ENCODE measurements around the gene TRANK1. TPM values are rescaled to one million over a fixed set of nuclear protein-coding genes. Genes with fewer than 3 reads are reported as not detected.

The TRANK1 gene
- total RNA-seq, 1 donor from 2014 or later, result 6.6 TPM

DNA sequence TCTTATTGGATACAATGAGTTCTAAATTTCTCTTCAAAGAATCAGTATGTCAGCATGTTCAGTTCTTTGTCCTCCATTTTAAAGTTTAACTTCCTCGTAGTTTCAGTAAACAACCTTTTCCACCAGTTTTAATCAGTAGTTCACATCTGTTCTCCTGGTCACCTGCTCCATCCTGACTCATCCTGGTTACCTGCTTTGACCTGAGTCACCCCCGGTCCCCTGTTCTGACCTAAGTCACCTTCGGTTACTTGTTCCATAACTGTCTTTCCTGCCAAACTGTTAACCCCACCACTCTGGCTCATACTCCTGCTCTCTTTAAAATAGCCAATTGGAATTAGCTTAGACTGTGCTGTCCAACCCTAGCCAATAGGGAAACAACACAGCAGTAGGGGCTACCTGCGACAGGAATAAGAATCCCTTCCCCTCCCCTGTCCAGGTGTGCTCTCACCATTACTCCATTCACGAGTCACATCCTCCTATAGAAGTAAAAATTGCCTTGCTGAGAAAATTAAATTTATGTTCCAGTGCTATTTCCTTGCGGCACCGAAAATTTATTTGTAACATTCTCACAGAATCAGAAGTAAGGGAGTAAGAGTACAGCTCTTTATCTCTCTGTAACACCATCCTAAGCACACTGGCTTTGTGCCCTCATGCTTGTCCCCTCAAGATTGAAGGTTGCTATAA lies 23.8 kb downstream of the TRANK1 start:
- H3K4me1 ChIP-seq, result peaks cover 19% of the 10 kb centered on the region
- no peaks in the 10 kb centered on the region for H3K27me3 ChIP-seq (ENCODE audit: low read depth)
- TF ChIP-seq, protein P1, sequence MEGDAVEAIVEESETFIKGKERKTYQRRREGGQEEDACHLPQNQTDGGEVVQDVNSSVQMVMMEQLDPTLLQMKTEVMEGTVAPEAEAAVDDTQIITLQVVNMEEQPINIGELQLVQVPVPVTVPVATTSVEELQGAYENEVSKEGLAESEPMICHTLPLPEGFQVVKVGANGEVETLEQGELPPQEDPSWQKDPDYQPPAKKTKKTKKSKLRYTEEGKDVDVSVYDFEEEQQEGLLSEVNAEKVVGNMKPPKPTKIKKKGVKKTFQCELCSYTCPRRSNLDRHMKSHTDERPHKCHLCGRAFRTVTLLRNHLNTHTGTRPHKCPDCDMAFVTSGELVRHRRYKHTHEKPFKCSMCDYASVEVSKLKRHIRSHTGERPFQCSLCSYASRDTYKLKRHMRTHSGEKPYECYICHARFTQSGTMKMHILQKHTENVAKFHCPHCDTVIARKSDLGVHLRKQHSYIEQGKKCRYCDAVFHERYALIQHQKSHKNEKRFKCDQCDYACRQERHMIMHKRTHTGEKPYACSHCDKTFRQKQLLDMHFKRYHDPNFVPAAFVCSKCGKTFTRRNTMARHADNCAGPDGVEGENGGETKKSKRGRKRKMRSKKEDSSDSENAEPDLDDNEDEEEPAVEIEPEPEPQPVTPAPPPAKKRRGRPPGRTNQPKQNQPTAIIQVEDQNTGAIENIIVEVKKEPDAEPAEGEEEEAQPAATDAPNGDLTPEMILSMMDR (IDR thresholded peaks at IDR 0.05; ENCODE audit: borderline replicate concordance), result no peak
- no peaks in the 10 kb centered on the region for H3K36me3 ChIP-seq
- H3K27ac ChIP-seq (replicated peaks), result no peak overlapping the region
- H3K4me3 ChIP-seq, result no peak overlapping the region
- intact Hi-C loops (cut with micrococcal nuclease), result no loop called here
- no peak for DNase-seq
- H3K9me3 ChIP-seq (replicated peaks), result peaks cover 13% of the 10 kb centered on the region

DNA sequence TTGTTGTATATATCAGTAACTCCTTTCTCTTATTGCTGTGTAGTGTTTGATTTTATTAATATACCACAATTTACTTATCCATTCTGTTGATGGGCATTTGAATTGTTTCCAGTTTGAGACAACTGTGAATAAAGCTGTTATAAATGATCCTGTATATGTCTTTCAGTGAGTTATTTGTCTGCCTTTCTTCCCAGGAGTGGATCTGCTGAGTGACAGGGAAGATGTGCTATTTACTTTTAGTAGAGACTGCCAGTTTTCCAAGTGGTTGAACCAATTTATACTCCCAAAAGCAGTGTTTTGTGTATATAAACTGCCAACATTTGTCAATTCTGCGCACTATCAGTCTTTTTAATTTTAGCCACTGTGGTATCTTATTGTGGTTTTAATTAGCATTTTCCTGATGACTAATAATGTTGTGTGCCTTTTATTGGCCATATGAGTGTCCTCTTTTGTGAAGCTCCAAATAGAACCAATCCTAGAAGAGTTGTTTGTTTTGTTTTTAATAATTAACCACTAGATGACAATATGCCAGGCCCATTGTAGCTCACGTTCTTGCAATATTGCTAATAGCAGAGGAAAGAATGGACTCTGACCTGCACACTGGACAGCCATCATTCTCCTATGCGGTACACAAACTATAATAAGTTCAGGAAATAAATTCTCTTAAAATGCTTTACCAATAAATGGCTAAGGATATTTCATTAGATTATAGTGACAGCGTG lies 25.3 kb downstream of the TRANK1 start:
- intact Hi-C loops (cut with micrococcal nuclease), result no loop called here
- DNase-seq, result no peak
- Histone ChIP-seq H3K4me3 (no peak overlapping the region), H3K4me1 (peaks cover 16% of the 10 kb centered on the region), H3K9me3 (replicated peaks) (peaks cover 13% of the 10 kb centered on the region), H3K36me3 (no peaks in the 10 kb centered on the region), H3K27me3 (ENCODE audit: low read depth) (no peaks in the 10 kb centered on the region), H3K27ac (replicated peaks) (no peak overlapping the region)
- TF ChIP-seq, protein P1 (IDR thresholded peaks at IDR 0.05; ENCODE audit: borderline replicate concordance), result no peak

DNA sequence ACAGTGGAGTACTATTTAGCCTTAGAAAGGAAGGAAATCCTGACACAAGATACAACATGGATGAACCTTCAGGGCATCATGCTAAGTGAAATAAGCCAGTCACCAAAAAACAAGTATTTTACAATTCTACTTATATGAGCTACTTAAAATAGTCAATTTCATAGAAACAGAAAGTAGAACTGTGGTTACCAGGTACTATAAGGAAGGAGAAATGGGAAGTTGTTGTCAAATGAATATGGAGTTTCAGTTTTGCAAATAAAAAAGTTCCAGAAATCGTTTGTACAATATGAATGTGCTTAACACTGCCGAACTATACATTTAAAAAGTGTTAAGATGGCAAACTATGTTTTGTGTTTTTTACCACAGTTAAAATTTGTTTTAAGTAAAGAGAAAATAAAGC lies 26.8 kb downstream of the TRANK1 start:
- H3K27ac ChIP-seq (replicated peaks), result no peak overlapping the region
- H3K4me1 ChIP-seq, result peaks cover 5% of the 10 kb centered on the region
- H3K36me3 ChIP-seq, result no peaks in the 10 kb centered on the region
- intact Hi-C loops (cut with micrococcal nuclease), result no loop called here
- H3K4me3 ChIP-seq, result no peak overlapping the region
- H3K27me3 ChIP-seq (ENCODE audit: low read depth), result no peaks in the 10 kb centered on the region
- TF ChIP-seq, protein P1 (IDR thresholded peaks at IDR 0.05; ENCODE audit: borderline replicate concordance), result no peak
- H3K9me3 ChIP-seq (replicated peaks), result peaks cover 13% of the 10 kb centered on the region
- no peak for DNase-seq

DNA sequence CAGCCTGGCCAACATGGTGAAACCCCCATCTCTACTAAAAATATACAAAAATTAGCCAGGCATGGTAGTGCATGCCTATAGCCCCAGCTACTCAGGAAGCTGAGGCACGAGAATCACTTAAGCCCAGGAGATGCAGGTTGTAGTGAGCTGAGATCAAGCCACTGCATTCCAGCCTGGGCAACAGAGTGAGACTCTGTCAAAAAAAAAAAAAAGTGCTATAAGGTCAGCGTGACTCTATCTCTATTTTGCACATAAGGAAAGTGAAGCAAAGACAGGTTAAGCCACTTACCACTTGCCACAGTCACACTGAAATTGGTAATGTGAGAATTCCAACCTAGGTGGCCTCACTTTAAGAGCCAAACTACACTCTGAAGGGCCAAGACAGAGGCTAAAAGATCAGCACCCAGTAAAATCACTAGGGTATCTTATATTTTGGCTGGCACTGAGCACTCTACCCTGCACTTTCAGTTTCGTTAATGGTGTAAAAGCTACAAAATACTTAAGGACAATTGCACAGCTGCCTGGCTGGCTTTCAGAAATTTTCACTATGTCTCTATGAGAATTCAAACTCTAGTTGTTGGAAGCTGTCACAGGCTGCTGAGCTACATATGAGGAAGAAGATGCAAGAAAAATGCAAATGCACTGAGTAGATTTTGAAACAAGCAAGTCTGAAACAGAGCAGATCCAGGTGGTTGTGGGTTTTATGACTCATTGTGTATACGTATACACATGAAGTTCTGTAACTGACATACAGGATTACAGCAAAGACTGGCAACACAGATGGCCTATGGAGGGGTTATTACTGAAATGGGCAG lies 32.7 kb downstream of the TRANK1 start:
- Histone ChIP-seq H3K9me3 (replicated peaks) (no peaks in the 10 kb centered on the region), H3K36me3 (no peaks in the 10 kb centered on the region), H3K27ac (replicated peaks) (peak overlapping the region; percentile 14), H3K4me3 (no peak overlapping the region), H3K4me1 (peaks cover 16% of the 10 kb centered on the region), H3K27me3 (ENCODE audit: low read depth) (no peaks in the 10 kb centered on the region)
- TF ChIP-seq, protein P1 (IDR thresholded peaks at IDR 0.05; ENCODE audit: borderline replicate concordance), result no peak
- intact Hi-C loops (cut with micrococcal nuclease), result no loop called here
- DNase-seq, result no peak

DNA sequence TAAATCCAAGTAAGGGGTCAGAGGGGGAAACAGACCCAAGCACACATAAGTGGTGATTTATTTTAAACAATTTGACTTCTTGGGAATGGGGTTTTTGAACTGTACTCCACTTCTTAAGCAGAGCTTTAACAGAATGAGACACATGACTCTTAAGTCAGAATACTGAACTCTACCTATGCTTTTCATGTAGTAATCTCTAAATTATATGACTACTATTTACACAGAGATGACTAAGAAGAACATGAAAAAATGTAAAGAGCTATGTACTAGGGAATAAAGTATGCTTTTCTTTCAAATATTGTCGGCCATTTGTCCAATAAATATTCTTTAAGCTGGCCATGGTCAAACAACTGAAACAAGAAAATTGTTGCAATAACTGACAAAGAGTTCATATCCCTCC lies 35.2 kb downstream of the TRANK1 start:
- intact Hi-C loops (cut with micrococcal nuclease), result no loop called here
- Histone ChIP-seq H3K36me3 (no peaks in the 10 kb centered on the region), H3K9me3 (replicated peaks) (no peaks in the 10 kb centered on the region), H3K27ac (replicated peaks) (no peak overlapping the region), H3K4me1 (peaks cover 25% of the 10 kb centered on the region), H3K4me3 (no peak overlapping the region), H3K27me3 (ENCODE audit: low read depth) (no peaks in the 10 kb centered on the region)
- DNase-seq, result no peak
- TF ChIP-seq, protein P1 (IDR thresholded peaks at IDR 0.05; ENCODE audit: borderline replicate concordance), result no peak
